Peyer's patch (tissue), 4 donors: ENCODE data around the gene SLC34A1. TPM values are rescaled to one million over a fixed set of nuclear protein-coding genes. Genes with fewer than 3 reads are reported as not detected.

Experiments used
- DNase-seq, 3 donors: peaks; one replicate each; pipeline ENCODE4 v3.0.0-alpha.2; 2017 to 2019
- H3K27ac ChIP-seq, 4 donors: fragments of 200-600 bp; sonication (generic); one replicate each; pipeline ENCODE4 v1.5.1; 2016 to 2019
- H3K27me3 ChIP-seq, 2 donors: fragments of 200-600 bp; sonication (generic); one replicate each; pipeline ENCODE4 v1.5.1; 2019
- H3K36me3 ChIP-seq, 3 donors: fragments of 200-600 bp; sonication (generic); one replicate each; pipeline ENCODE4 v1.5.1; 2016 to 2019
- H3K4me1 ChIP-seq, 4 donors: fragments of 200-600 bp; sonication (generic); one replicate each; pipeline ENCODE4 v1.5.1; 2016 to 2019
- H3K4me3 ChIP-seq, 4 donors: fragments of 200-600 bp; sonication (generic); 1 replicate in 3 of 4; 2 replicates in 1 of 4; pipeline ENCODE4 v1.5.1; 2016 to 2019; ENCODE audit warnings: mild to moderate bottlenecking in 1 of 4
- H3K9me3 ChIP-seq, 4 donors: fragments of 200-600 bp; sonication (generic); one replicate each; pipeline ENCODE4 v1.5.1; 2016 to 2019; ENCODE audit warnings: mild to moderate bottlenecking in 1 of 4
- CTCF ChIP-seq, 6 experiments: fragments of 450-650 bp in 4 of 6; fragments of 200-600 bp in 2 of 6; sonication (generic) in 1 of 6; IDR thresholded peaks; one replicate each; pipeline ENCODE4 v1.5.1; 2017 to 2019; ENCODE audit warnings: antibody characterized with exemption in 6 of 6, mild to moderate bottlenecking in 3 of 6, moderate library complexity in 1 of 6
- POLR2A ChIP-seq, 2 donors: fragments of 450-650 bp; IDR thresholded peaks; one replicate each; pipeline ENCODE4 v1.5.1; 2017; ENCODE audit warnings: antibody characterized with exemption in 2 of 2, mild to moderate bottlenecking in 2 of 2, moderate library complexity in 2 of 2
- total RNA-seq, 4 donors: library from RNA; depleted of rRNA; stranded (reverse); fragments of >200 nt; gene quantifications; one replicate each; pipeline ENCODE4 v1.1.0, GENCODE V29; 2016

SLC34A1 gene
- total RNA-seq, 4 donors from 2014 or later, result 0.35 TPM; not detected in 3

- peak; percentile 74 to 88 (median 85) for DNase-seq
- Histone ChIP-seq H3K27me3 (no peaks in the 10 kb centered on the region), H3K4me3 (peak overlapping the region; percentile 32 to 66 (median 55)), H3K27ac (peak overlapping the region; percentile 4 to 84 (median 50)), H3K4me1 (peaks cover 0 to 67% (median 30%) of the 10 kb centered on the region in 4 donors), H3K36me3 (no peaks in the 10 kb centered on the region), H3K9me3 (no peaks in the 10 kb centered on the region)
- no peak for TF ChIP-seq POLR2A (IDR thresholded peaks at IDR 0.05)
- TF ChIP-seq CTCF (IDR thresholded peaks at IDR 0.05), result no peak
Measured at GRCh38 chr5:177362610-177363507, 21.4 kb upstream of the SLC34A1 start.

GRCh38 chr5:177363565-177363964 lies 20.7 kb upstream of the SLC34A1 start:
- peaks cover 0 to 62% (median 30%) of the 10 kb centered on the region in 4 donors for H3K4me1 ChIP-seq
- H3K27me3 ChIP-seq, result no peaks in the 10 kb centered on the region
- TF ChIP-seq CTCF (IDR thresholded peaks at IDR 0.05), result no peak
- no peak for TF ChIP-seq POLR2A (IDR thresholded peaks at IDR 0.05)
- no peaks in the 10 kb centered on the region for H3K9me3 ChIP-seq
- H3K4me3 ChIP-seq, result peak overlapping the region in 3 of 4 donors; percentile 54 to 66 (median 56)
- peak overlapping the region in 2 of 4 donors; percentile 74 to 84 for H3K27ac ChIP-seq
- no peaks in the 10 kb centered on the region for H3K36me3 ChIP-seq
- no peak for DNase-seq

GRCh38 chr5:177364159-177364962 lies 19.9 kb upstream of the SLC34A1 start:
- H3K4me1 ChIP-seq, result peaks cover 3 to 54% (median 30%) of the 10 kb centered on the region in 4 donors
- H3K4me3 ChIP-seq, result no peak overlapping the region
- H3K27me3 ChIP-seq, result no peaks in the 10 kb centered on the region
- no peaks in the 10 kb centered on the region for H3K36me3 ChIP-seq
- TF ChIP-seq CTCF (IDR thresholded peaks at IDR 0.05), result no peak
- TF ChIP-seq POLR2A (IDR thresholded peaks at IDR 0.05), result no peak
- peak overlapping the region in 1 of 4 donors; percentile 14 for H3K27ac ChIP-seq
- H3K9me3 ChIP-seq, result no peaks in the 10 kb centered on the region
- peak in 1 of 3 donors; percentile 33 for DNase-seq

GRCh38 chr5:177365845-177366527 lies 18.2 kb upstream of the SLC34A1 start:
- Histone ChIP-seq H3K4me1 (peaks cover 3 to 59% (median 30%) of the 10 kb centered on the region in 4 donors), H3K4me3 (no peak overlapping the region), H3K27me3 (no peaks in the 10 kb centered on the region), H3K36me3 (no peaks in the 10 kb centered on the region), H3K9me3 (no peaks in the 10 kb centered on the region), H3K27ac (peak overlapping the region; percentile 48 to 88 (median 68))
- DNase-seq, result no peak
- no peak for TF ChIP-seq POLR2A (IDR thresholded peaks at IDR 0.05)
- no peak for TF ChIP-seq CTCF (IDR thresholded peaks at IDR 0.05)
